ENCODE results near the gene SGTA.

The SGTA gene

GRCh38 chr19:2805991-2806649 lies 23.0 kb upstream of the SGTA start:
- H3K9me3 ChIP-seq (replicated peaks; ENCODE audit: insufficient read depth, low read length) = no peaks in the 10 kb centered on the region
- TF ChIP-seq EZH2phosphoT487 (IDR thresholded peaks at IDR 0.05; ENCODE audit: low read length) = no peak
- no peak for TF ChIP-seq EZH2 (optimal IDR thresholded peaks at IDR 0.05; ENCODE audit: low read depth, low read length)
- TF ChIP-seq CTCF (IDR thresholded peaks at IDR 0.05; ENCODE audit: low read length) = no peak
- no peak overlapping the region for H2AFZ ChIP-seq (ENCODE audit: low read length)
- DNase-seq = no peak
- H3K27me3 ChIP-seq (replicated peaks; ENCODE audit: insufficient read depth, low read length) = no peaks in the 10 kb centered on the region
- H3K4me2 ChIP-seq (ENCODE audit: low read depth, low read length) = no peak overlapping the region
- H3K9ac ChIP-seq (ENCODE audit: low read length) = no peak overlapping the region
- no peak overlapping the region for H3K27ac ChIP-seq (ENCODE audit: low read length)
- H3K9me2 ChIP-seq (replicated peaks; ENCODE audit: insufficient read depth, low read length) = no peaks in the 10 kb centered on the region
- H4K20me1 ChIP-seq (ENCODE audit: insufficient read depth, low read length) = no peaks in the 10 kb centered on the region
- H3K4me3 ChIP-seq (ENCODE audit: low read length) = no peak overlapping the region
- no peaks in the 10 kb centered on the region for H3F3A ChIP-seq (ENCODE audit: insufficient read depth, low read length)
- H3K36me3 ChIP-seq (replicated peaks; ENCODE audit: insufficient read depth, low read length) = peaks cover 16% of the 10 kb centered on the region
- no peaks in the 10 kb centered on the region for H3K4me1 ChIP-seq (ENCODE audit: low read length)
- peaks cover 4% of the 10 kb centered on the region for H3K79me2 ChIP-seq (ENCODE audit: low read length)

DNA sequence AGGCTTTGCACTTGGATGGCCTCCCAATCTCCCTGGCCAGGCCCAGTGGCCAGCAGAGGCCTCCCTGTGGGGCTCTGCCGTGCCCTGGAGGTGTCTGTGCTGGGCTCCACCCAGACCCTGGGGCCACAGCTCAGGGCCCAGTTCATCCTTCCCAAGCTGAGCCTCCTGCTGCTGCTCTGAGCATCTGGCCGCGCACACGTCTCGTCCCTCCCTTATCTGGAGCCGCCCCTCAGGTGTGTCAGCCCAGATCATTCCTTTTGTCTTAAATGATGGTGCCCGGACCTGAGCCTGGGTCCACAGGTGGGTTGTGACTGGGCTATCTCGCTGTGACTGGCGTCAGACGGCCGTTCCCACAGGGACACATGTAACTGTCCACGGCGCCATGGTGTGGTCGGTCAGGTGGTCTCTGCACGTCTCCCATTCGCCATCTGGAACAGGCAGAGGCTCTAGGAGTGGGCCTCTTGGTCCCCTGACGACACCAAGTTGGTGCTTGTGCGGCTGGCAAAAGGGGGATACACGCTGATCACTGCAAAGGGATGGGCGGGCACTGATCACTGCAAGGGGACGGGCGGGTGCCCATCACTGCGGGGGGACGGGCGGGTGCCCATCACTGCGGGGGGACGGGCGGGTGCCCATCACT lies 22.3 kb upstream of the SGTA start:
- Histone ChIP-seq H3K9ac (ENCODE audit: low read length) (no peak overlapping the region), H3K36me3 (replicated peaks; ENCODE audit: insufficient read depth, low read length) (peaks cover 23% of the 10 kb centered on the region), H3K9me3 (replicated peaks; ENCODE audit: insufficient read depth, low read length) (no peaks in the 10 kb centered on the region), H3F3A (ENCODE audit: insufficient read depth, low read length) (no peaks in the 10 kb centered on the region), H3K4me2 (ENCODE audit: low read depth, low read length) (no peak overlapping the region), H3K27me3 (replicated peaks; ENCODE audit: insufficient read depth, low read length) (no peaks in the 10 kb centered on the region), H2AFZ (ENCODE audit: low read length) (no peak overlapping the region), H3K4me3 (ENCODE audit: low read length) (no peak overlapping the region), H3K27ac (ENCODE audit: low read length) (no peak overlapping the region), H3K79me2 (ENCODE audit: low read length) (peaks cover 7% of the 10 kb centered on the region), H4K20me1 (ENCODE audit: insufficient read depth, low read length) (no peaks in the 10 kb centered on the region), H3K4me1 (ENCODE audit: low read length) (no peaks in the 10 kb centered on the region), H3K9me2 (replicated peaks; ENCODE audit: insufficient read depth, low read length) (no peaks in the 10 kb centered on the region)
- no peak for DNase-seq
- TF ChIP-seq EZH2phosphoT487 (IDR thresholded peaks at IDR 0.05; ENCODE audit: low read length) (no peak), CTCF (IDR thresholded peaks at IDR 0.05; ENCODE audit: low read length) (no peak), EZH2 (optimal IDR thresholded peaks at IDR 0.05; ENCODE audit: low read depth, low read length) (no peak)

DNA sequence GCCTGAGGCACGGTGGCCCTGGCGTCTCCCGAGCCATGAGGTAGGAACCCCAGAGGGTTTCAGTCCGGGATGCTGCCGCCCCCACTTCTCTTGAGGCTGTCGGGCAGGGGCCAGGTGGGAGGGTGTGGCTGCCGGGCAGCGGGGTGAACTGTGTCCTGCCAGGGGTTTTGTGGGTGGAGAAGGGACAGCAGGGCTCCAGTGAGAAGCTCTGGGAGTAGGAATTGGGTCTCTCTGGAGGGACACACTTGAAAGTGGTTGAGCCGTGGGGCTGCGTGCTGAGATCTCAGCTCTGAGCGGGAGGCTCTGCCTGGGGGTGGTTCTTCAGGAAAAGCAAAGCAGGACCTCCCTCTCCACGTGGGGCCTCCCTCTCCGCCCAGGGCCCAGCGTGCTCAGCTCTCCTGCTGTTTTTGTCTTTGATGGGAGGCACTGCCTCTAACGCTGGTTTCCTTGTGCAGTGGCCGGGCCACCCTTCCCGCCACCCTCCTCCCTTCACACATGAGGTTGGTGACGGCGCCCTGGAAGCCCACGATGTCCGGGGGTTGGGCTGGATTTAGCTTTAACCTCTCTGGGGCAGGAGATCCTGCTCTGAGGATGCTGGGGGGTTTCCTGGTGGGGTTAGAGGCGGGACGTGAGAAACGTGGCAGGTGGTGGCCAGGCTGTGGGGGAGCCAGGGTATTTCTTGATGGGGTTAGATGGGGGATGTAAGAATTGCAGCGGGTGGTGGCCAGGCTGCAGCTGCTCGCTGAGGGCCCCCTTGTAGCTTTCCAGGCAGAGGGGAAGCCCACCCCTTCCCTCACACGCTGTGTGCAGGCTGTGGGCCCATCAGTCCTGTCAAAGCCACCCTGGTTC lies 21.3 kb upstream of the SGTA start:
- Histone ChIP-seq H3K36me3 (replicated peaks; ENCODE audit: insufficient read depth, low read length) (peaks cover 25% of the 10 kb centered on the region), H3F3A (ENCODE audit: insufficient read depth, low read length) (no peaks in the 10 kb centered on the region), H3K4me1 (ENCODE audit: low read length) (no peaks in the 10 kb centered on the region), H4K20me1 (ENCODE audit: insufficient read depth, low read length) (no peaks in the 10 kb centered on the region), H3K4me3 (ENCODE audit: low read length) (no peak overlapping the region), H3K79me2 (ENCODE audit: low read length) (peaks cover 7% of the 10 kb centered on the region), H3K4me2 (ENCODE audit: low read depth, low read length) (no peak overlapping the region), H3K9me3 (replicated peaks; ENCODE audit: insufficient read depth, low read length) (no peaks in the 10 kb centered on the region), H3K9ac (ENCODE audit: low read length) (no peak overlapping the region), H2AFZ (ENCODE audit: low read length) (no peak overlapping the region), H3K9me2 (replicated peaks; ENCODE audit: insufficient read depth, low read length) (no peaks in the 10 kb centered on the region), H3K27ac (ENCODE audit: low read length) (no peak overlapping the region), H3K27me3 (replicated peaks; ENCODE audit: insufficient read depth, low read length) (no peaks in the 10 kb centered on the region)
- no peak for DNase-seq
- TF ChIP-seq EZH2 (optimal IDR thresholded peaks at IDR 0.05; ENCODE audit: low read depth, low read length) = no peak
- TF ChIP-seq CTCF (IDR thresholded peaks at IDR 0.05; ENCODE audit: low read length) = no peak
- no peak for TF ChIP-seq EZH2phosphoT487 (IDR thresholded peaks at IDR 0.05; ENCODE audit: low read length)
